ENCODE measurements around the gene GFOD2.

GRCh38 chr16:67647681-67648080, 71.4 kb downstream of the GFOD2 start:
- TF ChIP-seq, protein P1, sequence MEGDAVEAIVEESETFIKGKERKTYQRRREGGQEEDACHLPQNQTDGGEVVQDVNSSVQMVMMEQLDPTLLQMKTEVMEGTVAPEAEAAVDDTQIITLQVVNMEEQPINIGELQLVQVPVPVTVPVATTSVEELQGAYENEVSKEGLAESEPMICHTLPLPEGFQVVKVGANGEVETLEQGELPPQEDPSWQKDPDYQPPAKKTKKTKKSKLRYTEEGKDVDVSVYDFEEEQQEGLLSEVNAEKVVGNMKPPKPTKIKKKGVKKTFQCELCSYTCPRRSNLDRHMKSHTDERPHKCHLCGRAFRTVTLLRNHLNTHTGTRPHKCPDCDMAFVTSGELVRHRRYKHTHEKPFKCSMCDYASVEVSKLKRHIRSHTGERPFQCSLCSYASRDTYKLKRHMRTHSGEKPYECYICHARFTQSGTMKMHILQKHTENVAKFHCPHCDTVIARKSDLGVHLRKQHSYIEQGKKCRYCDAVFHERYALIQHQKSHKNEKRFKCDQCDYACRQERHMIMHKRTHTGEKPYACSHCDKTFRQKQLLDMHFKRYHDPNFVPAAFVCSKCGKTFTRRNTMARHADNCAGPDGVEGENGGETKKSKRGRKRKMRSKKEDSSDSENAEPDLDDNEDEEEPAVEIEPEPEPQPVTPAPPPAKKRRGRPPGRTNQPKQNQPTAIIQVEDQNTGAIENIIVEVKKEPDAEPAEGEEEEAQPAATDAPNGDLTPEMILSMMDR (IDR thresholded peaks at IDR 0.05), result no peak
- TF ChIP-seq EP300 (IDR thresholded peaks at IDR 0.05) (no peak), POLR2AphosphoS5 (IDR thresholded peaks at IDR 0.05) (no peak)
